ENCODE data around the gene TRIM10. TPM values are rescaled to one million over a fixed set of nuclear protein-coding genes. Genes with fewer than 3 reads are reported as not detected.

TRIM10 gene
- total RNA-seq, 1 donor: not detected

- DNase-seq (ENCODE audit: low read depth): no peak
- TF ChIP-seq CTCF (IDR thresholded peaks at IDR 0.05; ENCODE audit: insufficient read depth, low read depth, low read length): no peak
- no peak overlapping the region for H3K4me3 ChIP-seq (ENCODE audit: low read depth, low read length)
Measured at GRCh38 chr6:30188541-30188940, 27.5 kb upstream of the TRIM10 start.

- TF ChIP-seq CTCF (IDR thresholded peaks at IDR 0.05; ENCODE audit: insufficient read depth, low read depth, low read length): no peak
- DNase-seq (ENCODE audit: low read depth): no peak
- H3K4me3 ChIP-seq (ENCODE audit: low read depth, low read length): no peak overlapping the region
Measured at GRCh38 chr6:30185846-30186484, 25.0 kb upstream of the TRIM10 start.

DNA sequence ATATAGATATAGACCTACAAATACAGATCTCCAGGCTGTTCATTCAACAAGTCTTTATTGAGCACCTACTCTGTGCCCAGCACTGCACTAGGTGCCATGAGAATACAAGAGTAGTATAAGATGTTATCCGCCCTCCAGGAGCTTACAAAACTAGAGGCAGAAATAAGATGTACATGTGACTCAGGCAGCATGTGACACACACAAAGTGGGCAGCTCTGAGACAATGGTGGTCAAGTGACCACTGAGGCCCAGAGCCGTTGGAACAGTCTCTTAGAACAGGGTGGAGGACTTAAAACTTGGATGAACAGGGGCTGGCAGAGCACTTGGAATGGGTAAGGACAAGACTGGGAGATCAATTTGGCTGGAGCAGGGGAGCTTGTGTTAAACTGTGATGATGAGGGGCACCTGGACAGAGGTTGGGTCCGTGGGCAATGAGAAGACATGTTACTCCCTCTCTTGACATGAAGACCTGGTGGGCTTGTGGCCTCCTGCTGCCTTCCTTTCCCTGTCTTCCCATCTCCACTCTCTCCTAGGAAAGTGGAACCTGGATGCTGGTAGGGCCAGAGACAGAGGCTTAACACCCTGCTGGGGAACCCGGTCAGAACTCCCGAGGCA, 23.5 kb upstream of the TRIM10 start:
- no peak overlapping the region for H3K4me3 ChIP-seq (ENCODE audit: low read depth, low read length)
- no peak for DNase-seq (ENCODE audit: low read depth)
- no peak for TF ChIP-seq CTCF (IDR thresholded peaks at IDR 0.05; ENCODE audit: insufficient read depth, low read depth, low read length)

DNA sequence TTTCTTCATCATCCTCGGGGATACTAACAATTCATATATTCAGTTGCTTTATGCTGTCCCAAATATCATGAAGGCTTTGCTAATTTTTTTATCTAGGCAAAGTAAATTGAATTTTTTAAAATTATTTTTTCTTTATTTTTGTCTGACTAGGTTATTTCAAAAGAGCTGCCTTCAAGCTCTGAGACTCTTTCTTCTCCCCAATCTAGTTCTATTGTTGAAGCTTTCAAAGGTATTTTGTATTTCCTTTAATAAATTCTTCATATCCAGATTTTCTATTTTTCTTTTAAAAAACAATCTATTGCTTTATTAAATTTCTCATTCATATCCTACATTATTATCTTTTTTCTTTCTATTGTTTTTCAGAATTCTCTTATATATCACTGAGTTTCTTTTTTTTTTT, 19.1 kb upstream of the TRIM10 start:
- no peak for DNase-seq (ENCODE audit: low read depth)
- no peak overlapping the region for H3K4me3 ChIP-seq (ENCODE audit: low read depth, low read length)
- no peak for TF ChIP-seq CTCF (IDR thresholded peaks at IDR 0.05; ENCODE audit: insufficient read depth, low read depth, low read length)

GRCh38 chr6:30178837-30179236, 17.8 kb upstream of the TRIM10 start:
- no peak overlapping the region for H3K4me3 ChIP-seq (ENCODE audit: low read depth, low read length)
- TF ChIP-seq CTCF (IDR thresholded peaks at IDR 0.05; ENCODE audit: insufficient read depth, low read depth, low read length): no peak
- DNase-seq (ENCODE audit: low read depth): no peak

DNA sequence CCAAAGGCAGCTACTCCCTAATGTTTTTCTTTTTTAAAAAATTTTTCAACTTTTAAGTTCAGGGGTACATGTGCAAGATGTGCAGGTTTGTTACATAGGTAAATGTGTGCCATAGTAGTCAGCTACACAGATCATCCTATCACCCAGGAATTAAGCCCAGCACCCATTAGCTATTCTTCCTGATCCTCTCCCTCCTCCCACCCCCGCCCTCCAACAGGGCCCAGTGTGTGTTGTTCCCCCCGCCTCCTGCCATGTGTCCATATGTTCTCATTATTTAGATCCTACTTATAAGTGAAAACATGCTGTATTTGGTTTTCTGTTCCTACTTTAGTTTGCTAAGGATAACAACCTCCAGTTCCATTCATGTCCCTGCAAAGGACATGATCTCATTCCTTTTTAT, 14.8 kb upstream of the TRIM10 start:
- no peak overlapping the region for H3K4me3 ChIP-seq (ENCODE audit: low read depth, low read length)
- DNase-seq (ENCODE audit: low read depth): no peak
- no peak for TF ChIP-seq CTCF (IDR thresholded peaks at IDR 0.05; ENCODE audit: insufficient read depth, low read depth, low read length)

GRCh38 chr6:30172681-30173080, 11.7 kb upstream of the TRIM10 start:
- no peak for DNase-seq (ENCODE audit: low read depth)
- no peak overlapping the region for H3K4me3 ChIP-seq (ENCODE audit: low read depth, low read length)
- TF ChIP-seq CTCF (IDR thresholded peaks at IDR 0.05; ENCODE audit: insufficient read depth, low read depth, low read length): no peak
